ENCODE results near the gene PRKACB. TPM values are rescaled to one million over a fixed set of nuclear protein-coding genes. Genes with fewer than 3 reads are reported as not detected.

Gene PRKACB
- total and polyA plus RNA-seq, 10 of the 15 experiments (the other 5 are each of a cell fraction or from before 2014, with no cell fraction given), result 3.1 to 9.0 (median 7.1) TPM; not detected in 1

GRCh38 chr1:84096176-84096575, 47.9 kb upstream of the PRKACB start:
- Histone ChIP-seq H4K20me1 (ENCODE audit: control insufficient read depth, insufficient read depth) (no peaks in the 10 kb centered on the region), H3K9me3 (replicated peaks; ENCODE audit: control insufficient read depth, insufficient read depth, low read length) (no peaks in the 10 kb centered on the region; the same call in 1 of the 3 replicates), H3K27me3 (replicated peaks in 1 of 2; ENCODE audit: control insufficient read depth in 2 of 2, insufficient read depth in 2 of 2, low read length in 1 of 2) (no peaks in the 10 kb centered on the region), H3K27ac (ENCODE audit: control insufficient read depth, insufficient read depth) (no peak overlapping the region), H3K36me3 (ENCODE audit: control insufficient read depth in 2 of 2, insufficient read depth in 2 of 2, low read length in 1 of 2) (no peaks in the 10 kb centered on the region), H2AFZ (ENCODE audit: control insufficient read depth, low read depth, low read length) (no peak overlapping the region), H3K4me3 (no peak overlapping the region), H3K4me2 (ENCODE audit: control insufficient read depth, insufficient read depth) (no peak overlapping the region), H3K79me2 (ENCODE audit: control insufficient read depth, insufficient read depth, low read length) (no peaks in the 10 kb centered on the region), H3K4me1 (ENCODE audit: control insufficient read depth, insufficient read depth, low read length) (no peaks in the 10 kb centered on the region; the same call in 1 of the 2 replicates), H3K9ac (ENCODE audit: control insufficient read depth, insufficient read depth, low read length) (no peak overlapping the region)
- no peak for ATAC-seq
- no peak for TF ChIP-seq BCL11A (IDR thresholded peaks at IDR 0.05; ENCODE audit: low read depth, low read length)
- TF ChIP-seq NBN (IDR thresholded peaks at IDR 0.05), result no peak
- TF ChIP-seq PAX5 (IDR thresholded peaks at IDR 0.05; ENCODE audit: borderline replicate concordance, low read depth, low read length), result no peak
- no peak for TF ChIP-seq IRF4 (IDR thresholded peaks at IDR 0.05; ENCODE audit: low read depth, low read length)
- no peak for TF ChIP-seq ZNF217 (IDR thresholded peaks at IDR 0.05)
- no peak for TF ChIP-seq CEBPB (IDR thresholded peaks at IDR 0.05; ENCODE audit: borderline replicate concordance in 1 of 2, low read depth in 2 of 2, low read length in 2 of 2)
- TF ChIP-seq ATF7 (IDR thresholded peaks at IDR 0.05; ENCODE audit: low read depth), result no peak
- no peak for TF ChIP-seq MAX (IDR thresholded peaks at IDR 0.05; ENCODE audit: low read depth, low read length)
- no peak for TF ChIP-seq ZNF274 (IDR thresholded peaks at IDR 0.05; ENCODE audit: insufficient read depth, insufficient read length)
- TF ChIP-seq, protein P1, sequence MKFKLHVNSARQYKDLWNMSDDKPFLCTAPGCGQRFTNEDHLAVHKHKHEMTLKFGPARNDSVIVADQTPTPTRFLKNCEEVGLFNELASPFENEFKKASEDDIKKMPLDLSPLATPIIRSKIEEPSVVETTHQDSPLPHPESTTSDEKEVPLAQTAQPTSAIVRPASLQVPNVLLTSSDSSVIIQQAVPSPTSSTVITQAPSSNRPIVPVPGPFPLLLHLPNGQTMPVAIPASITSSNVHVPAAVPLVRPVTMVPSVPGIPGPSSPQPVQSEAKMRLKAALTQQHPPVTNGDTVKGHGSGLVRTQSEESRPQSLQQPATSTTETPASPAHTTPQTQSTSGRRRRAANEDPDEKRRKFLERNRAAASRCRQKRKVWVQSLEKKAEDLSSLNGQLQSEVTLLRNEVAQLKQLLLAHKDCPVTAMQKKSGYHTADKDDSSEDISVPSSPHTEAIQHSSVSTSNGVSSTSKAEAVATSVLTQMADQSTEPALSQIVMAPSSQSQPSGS (IDR thresholded peaks at IDR 0.05; ENCODE audit: low read length), result no peak
- no peak for TF ChIP-seq BHLHE40 (IDR thresholded peaks at IDR 0.05; ENCODE audit: borderline replicate concordance in 1 of 2, low read depth in 2 of 2, low read length in 1 of 2)
- TF ChIP-seq, protein P2, sequence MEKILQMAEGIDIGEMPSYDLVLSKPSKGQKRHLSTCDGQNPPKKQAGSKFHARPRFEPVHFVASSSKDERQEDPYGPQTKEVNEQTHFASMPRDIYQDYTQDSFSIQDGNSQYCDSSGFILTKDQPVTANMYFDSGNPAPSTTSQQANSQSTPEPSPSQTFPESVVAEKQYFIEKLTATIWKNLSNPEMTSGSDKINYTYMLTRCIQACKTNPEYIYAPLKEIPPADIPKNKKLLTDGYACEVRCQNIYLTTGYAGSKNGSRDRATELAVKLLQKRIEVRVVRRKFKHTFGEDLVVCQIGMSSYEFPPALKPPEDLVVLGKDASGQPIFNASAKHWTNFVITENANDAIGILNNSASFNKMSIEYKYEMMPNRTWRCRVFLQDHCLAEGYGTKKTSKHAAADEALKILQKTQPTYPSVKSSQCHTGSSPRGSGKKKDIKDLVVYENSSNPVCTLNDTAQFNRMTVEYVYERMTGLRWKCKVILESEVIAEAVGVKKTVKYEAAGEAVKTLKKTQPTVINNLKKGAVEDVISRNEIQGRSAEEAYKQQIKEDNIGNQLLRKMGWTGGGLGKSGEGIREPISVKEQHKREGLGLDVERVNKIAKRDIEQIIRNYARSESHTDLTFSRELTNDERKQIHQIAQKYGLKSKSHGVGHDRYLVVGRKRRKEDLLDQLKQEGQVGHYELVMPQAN (conservative IDR thresholded peaks at IDR 0.05), result no peak
- TF ChIP-seq BMI1 (IDR thresholded peaks at IDR 0.05; ENCODE audit: borderline replicate concordance), result no peak
- TF ChIP-seq SMAD1 (IDR thresholded peaks at IDR 0.05; ENCODE audit: low read depth, partially characterized antibody), result no peak
- no peak for TF ChIP-seq RB1 (IDR thresholded peaks at IDR 0.05; ENCODE audit: borderline replicate concordance)
- TF ChIP-seq, protein P3, sequence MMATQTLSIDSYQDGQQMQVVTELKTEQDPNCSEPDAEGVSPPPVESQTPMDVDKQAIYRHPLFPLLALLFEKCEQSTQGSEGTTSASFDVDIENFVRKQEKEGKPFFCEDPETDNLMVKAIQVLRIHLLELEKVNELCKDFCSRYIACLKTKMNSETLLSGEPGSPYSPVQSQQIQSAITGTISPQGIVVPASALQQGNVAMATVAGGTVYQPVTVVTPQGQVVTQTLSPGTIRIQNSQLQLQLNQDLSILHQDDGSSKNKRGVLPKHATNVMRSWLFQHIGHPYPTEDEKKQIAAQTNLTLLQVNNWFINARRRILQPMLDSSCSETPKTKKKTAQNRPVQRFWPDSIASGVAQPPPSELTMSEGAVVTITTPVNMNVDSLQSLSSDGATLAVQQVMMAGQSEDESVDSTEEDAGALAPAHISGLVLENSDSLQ (IDR thresholded peaks at IDR 0.05), result no peak
- BruUV-seq (replicated peaks), result no TSS peak
- FAIRE-seq, result no peak
- POLR2A ChIA-PET, result no interaction called here
- SMC1A ChIA-PET (ENCODE audit: uncharacterized antibody, unreplicated experiment), result no interaction called here
- in situ Hi-C loops (cut with MboI) (no loop called here), intact Hi-C loops (cut with micrococcal nuclease; ENCODE audit: unreplicated experiment) (no loop called here)
- RAD21 ChIA-PET (ENCODE audit: unreplicated experiment), result no interaction called here
- CTCF ChIA-PET, result no interaction called here
- DNase-seq (ENCODE audit: low read depth, low spot score), result no peak
